Inferior parietal cortex (tissue), 1 donor: ENCODE results near the gene BCR.

Experiments
- DNase-seq: peaks from one replicate; pipeline ENCODE4 v3.0.0-alpha.2; 2016; ENCODE audit errors: extremely low spot score

Gene BCR

DNA sequence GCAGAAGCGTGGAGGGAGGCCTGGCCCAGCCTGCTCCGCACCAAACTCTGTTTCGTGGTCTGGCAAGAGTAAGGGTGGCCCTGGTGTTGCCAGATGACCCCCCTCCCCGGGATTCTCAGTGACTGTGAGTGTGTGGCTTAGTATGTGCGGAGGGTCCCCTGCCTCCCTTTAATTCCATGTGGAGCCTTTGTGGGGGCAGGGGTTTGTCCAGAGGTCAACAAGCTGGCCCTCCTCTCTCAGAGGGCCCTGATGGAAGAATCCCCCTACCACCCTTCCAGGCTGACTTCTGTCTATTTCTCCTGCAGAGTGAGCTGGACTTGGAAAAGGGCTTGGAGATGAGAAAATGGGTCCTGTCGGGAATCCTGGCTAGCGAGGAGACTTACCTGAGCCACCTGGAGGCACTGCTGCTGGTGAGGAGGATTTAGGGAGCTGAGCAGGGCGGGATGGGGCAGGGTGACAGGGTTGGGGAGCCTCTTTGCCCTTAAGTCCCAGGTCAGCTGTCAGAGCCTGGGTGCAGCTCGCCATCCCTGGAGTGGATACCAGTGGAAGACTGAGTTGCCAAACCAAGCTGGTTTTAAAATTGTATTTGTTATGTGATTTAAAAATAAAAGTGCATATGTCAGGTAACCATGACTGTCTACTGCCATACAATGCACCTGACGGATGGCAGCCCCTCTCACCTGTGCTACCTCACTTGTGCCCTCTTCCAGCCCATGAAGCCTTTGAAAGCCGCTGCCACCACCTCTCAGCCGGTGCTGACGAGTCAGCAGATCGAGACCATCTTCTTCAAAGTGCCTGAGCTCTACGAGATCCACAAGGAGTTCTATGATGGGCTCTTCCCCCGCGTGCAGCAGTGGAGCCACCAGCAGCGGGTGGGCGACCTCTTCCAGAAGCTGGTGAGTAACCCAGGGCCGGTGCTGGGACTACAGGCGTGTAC lies 80.6 kb downstream of the BCR start:
- no peak for DNase-seq

DNA sequence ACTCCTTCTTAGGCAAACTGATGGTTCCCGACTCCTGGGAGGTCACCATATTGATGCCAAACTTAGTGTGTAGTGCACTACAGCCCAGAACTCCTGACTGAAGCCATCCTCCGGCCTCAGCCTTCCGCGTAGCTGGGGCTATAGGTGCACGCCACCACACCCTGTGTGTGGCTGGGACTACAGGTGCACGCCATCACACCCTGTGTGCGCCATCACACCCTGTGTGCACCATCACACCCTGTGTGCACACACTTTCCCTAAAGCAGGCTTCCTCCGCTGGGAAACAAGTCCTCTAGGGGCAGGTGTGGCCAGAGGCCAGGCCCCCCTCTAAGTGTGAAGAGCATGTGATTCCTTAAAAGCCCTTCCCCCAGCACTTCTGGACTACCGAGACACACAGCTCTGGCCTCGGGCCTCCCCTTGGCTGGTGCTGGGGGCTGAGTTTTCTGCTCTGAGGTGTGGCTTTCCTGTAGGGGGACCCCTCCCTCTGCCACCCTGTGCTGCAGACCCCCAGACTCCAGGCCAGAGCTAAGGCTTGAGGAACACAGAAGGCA lies 81.7 kb downstream of the BCR start:
- DNase-seq = no peak

DNA sequence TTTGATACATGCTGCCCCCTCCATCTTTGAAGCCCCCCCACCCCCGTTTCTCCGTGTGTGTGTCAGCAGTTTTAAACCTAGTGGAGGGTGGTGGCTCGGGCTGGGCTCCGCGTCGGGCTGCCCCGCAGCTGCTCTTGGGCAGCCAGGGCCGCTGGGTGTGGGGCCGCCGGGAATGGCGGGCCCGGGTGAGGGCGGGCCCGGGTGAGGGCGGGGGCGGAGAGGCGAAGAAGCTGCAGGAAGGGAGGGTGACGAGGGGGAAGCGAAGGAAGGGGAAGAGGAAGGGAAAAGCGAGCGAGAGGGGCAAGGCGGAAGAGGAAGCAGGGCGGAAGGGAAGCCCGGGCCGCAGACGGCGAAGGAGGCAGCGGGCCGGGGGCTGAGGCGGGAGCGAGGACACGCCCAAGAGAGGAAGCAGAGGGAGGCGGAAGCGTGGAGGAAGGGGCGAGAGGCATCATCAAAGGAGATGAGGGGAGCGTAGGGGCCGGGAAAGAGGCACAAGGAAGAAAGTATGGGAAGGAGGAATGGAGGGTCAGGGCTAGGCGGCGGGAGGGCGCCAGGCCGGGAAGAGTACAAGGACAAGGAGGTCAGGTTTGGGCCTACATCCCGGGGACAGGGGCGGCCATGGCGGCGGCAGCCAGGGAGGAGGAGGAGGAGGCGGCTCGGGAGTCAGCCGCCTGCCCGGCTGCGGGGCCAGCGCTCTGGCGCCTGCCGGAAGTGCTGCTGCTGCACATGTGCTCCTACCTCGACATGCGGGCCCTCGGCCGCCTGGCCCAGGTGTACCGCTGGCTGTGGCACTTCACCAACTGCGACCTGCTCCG lies 82.4 kb downstream of the BCR start:
- no peak for DNase-seq

DNA sequence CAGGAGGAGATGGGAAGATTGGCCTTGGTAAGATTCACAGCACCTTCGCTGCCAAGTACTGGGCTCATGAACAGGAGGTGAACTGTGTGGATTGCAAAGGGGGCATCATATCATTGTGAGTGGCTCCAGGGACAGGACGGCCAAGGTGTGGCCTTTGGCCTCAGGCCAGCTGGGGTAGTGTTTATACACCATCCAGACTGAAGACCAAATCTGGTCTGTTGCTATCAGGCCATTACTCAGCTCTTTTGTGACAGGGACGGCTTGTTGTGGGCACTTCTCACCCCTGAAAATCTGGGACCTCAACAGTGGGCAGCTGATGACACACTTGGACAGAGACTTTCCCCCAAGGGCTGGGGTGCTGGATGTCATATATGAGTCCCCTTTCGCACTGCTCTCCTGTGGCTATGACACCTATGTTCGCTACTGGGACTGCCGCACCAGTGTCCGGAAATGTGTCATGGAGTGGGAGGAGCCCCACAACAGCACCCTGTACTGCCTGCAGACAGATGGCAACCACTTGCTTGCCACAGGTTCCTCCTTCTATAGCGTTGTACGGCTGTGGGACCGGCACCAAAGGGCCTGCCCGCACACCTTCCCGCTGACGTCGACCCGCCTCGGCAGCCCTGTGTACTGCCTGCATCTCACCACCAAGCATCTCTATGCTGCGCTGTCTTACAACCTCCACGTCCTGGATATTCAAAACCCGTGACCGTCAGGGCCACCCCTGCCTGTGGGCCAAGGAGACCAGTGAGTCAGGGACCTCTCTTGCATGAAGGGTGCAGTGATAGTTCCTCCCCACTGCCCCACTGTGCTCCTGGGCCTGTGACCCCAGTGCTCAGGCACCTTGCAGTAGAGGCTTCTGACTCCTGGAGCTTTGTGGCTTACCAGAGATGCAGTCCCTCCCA lies 83.6 kb downstream of the BCR start:
- no peak for DNase-seq

DNA sequence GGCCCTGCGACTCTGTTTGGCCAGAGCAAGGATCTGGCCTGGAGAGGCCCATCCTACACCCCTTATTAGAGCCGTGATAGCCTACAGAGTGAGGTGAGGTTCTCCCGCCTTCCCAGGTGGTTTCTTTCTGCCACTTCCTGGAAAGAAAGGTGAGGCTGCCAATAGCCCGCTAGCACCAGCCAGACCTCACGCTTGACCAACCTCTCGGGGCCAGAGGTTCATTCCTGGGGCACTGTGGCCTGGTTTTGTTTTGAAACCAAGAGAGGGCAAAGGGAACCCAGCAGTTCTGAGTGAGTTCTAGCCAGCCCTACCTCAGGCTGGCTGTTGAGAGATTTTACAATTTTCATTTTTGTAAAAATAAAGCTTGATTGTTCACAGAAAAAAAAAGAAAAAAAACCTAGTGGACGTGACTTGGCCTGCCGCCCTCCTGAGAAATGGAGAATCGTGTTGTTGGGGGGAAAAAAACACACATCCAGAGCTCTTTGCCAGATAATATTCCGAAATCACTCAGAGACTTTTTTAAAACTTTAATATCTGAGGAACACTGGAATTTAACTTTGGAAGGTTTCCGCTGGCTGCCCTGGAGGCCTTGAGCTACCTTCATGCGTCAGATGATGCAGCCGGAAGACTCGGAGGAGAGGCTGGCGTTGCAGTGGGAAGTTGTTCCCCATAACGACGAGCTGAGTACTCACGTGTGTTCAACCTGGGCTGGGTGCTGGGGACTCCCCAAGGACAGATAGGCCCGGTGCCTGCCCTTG lies 84.5 kb downstream of the BCR start:
- no peak for DNase-seq

DNA sequence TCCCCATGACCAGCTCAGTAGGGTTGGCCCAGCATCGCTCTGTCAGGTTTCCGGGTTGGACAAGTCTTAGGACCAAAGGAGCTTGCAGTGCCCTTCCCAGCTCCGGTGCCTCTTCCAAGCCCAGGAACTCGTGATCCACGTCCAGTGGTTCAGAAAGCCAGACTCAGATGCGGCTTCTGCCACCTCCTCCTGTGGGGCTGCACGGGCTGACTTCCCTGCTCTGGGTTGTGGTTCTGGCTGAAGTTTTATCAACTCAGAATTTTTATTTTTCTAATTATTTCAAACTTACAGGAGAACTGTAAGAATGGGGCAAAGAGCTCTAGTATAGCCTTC lies 85.0 kb downstream of the BCR start:
- no peak for DNase-seq

DNA sequence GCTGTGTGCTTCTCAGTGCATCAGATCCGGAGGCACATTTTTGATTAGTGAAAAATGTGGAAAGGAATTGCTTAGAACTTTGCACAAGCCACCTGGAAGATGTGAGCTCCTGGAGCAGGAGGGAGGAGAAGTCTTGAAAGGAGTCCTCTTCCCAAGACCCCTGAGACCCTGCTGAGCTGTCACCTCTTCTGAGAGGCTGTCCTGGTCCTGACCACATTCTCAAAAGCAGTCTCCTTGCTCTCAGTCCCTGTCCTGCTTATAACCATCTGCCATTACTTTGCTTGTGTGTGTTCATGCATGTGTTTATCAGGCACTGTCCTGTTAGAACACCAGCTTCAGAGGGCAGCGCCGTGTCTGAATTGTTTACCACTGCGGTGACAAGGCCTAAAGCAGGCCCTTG lies 86.5 kb downstream of the BCR start:
- DNase-seq = no peak

DNA sequence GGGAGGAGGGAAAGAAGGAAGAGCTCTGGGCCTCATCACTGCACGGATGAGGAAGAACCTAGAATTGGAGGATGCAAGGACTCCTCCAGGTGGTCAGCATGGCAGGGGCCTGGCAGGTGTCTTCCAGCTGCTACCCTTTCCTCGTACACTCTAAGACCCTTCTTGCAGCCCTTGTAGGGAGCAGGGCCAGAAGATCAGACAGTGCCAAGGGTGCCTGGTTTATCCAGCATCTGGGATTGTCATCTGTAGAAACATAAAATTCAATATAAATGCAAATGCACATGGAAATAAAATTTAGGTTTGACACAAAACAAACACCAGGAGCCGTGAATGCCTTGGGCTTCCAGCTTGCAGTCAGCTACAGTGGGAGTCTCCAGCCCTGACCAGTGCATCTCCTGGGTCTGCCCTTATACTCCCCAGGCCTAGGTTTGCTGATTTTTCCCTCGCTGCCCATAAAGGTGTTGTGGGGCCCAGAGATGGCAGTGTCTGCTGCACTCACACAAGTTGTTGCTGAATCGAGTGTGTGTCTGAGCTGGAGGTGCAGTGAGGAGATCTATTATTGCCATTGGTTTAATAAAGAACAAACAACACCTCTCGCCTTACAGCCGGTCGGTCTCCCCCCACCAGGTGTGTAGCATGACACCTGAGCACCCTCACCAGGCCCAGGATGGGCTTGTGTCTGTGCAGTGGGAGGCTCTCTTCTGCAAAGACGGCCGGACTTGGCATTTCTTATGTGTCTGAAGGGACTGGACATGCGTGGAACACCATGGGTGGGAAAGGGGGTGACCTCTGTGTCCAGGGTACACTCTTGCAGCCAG lies 87.1 kb downstream of the BCR start:
- DNase-seq = no peak

DNA sequence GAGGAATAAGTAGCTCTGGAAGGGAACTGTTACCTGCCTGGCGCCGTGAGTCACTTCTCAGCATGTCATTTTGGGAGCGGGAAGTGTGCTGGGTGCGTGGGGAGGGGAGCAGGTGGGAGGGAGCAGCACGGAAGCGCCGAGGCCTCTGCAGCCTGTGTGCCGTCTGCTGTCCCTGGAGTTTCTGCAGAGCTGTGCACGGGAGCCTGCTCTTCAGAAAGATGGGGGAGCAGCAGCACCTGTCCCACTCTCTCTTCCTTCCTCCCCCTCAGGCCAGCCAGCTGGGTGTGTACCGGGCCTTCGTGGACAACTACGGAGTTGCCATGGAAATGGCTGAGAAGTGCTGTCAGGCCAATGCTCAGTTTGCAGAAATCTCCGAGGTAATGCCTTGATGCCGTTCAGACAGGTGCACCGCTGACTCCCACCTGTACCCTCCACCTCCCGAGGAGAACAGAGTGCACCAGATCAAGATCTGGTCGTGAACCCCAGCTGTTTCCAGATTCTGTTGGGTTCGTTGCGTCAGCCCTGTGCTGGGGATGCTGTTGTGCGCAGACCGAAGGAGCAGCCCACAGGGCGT lies 87.9 kb downstream of the BCR start:
- DNase-seq = no peak

DNA sequence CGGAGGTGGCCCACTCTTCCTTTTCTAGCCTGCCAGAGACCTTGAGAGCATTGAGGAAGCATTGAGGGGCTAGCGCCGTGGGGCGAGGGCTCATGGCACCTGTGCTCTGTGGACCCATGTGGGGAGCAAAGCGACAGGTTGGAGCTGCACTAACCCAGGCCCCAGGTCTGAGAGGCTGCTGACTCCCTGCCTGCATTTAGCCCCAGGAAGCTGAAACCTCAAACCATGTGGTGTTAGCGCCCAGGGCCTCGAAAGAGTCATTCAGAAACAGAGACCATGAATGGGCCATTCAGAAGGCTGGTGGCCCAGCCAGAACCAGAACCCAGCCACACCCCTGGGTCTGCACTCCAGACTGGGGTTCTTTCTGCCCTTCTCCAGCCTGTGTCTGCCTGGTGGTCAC lies 88.6 kb downstream of the BCR start:
- no peak for DNase-seq

DNA sequence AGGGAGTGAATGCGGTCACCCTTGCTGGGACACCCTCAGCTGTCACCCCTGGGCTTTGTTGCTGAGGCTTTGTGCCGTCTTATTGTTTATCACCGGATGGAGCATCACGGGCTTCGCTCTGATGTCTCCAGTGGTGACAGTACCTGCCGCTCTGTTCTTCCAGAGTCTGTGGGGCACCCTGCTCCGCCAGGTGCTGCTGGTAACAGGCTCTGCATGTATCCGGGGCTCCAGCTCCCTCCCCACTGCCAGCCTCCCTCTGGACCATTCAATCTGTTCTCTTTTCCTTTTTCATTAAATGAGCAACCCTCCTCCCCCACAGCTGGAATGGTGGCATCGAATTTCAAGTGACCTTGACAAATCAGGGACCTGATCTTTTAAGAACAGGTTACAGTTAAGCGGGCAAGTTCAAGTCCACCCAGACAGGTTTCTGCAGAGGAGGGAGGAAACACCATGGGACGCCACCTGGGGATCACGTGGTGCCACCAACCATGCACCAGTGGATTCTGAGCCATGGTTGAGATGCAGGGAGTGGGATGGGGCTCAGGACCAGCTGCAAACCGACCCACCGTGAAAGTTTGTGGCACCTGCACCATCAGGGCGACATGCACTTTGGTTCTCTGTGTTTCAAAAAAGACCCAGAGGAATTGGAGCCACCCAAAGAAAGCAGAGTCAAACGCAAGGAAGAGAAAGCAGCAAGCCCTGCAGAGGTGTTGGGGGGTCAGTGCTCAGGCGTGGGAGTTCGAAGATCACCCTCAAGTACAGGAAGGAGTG lies 89.3 kb downstream of the BCR start:
- no peak for DNase-seq

DNA sequence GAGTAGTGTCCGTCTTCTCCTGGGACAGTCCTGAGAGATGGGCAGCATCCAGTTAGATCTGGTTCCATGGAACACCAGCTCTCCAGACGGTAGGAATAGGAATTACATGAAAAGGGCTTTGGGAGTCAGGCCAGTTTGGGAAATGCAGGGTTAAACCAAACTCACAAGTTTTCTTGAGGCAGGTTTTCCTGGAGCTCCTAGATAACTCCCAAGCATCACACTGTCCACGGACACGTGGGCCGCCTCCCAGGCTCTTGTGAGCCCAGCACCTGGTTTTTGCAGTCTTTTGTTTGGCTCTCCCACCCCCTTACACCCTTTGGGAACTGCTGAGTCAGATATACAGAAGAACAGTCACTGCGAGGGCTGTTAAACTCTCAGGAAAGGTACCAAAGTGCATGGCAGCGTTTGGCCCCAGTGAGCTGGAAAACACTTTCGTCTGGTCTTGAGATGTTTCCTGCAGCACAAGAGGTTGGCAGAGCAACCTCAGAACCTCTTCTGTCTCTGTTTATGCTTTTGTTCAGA lies 90.0 kb downstream of the BCR start:
- no peak for DNase-seq

DNA sequence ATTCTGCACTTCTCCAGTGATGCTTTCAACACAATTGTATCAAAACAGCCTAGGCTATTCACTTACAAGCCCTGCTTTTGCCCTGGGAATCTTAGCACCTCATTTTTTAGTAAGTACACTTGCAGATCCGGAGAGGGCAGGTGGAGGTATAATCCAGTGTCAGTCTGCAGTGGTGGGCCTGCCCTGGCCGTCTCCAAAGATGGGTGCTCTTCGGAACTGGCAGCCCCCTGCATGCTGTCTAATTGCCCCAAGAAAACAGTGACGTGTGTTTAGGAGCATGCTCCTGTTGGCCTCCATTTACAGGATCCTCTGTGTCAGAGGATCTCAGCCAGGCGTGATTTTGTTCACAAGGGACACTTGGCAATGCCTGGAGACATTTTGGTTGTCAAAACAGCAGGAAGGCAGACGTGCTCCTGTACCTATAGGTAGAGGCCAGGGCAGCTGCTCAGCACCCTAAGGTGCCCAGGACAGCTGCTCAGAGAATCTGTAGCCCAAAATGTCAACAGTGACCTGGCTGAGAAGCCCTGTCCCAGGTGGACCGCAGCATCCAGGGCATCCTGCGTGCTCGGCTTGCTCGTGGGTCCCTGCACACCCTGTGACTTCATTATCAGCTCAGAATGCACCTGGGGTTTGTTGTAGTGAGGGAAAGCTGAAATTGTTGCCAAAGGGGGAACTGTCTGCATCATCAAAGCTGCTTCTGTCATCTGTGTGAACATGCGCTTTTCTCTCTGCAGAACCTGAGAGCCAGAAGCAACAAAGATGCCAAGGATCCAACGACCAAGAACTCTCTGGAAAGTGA lies 90.7 kb downstream of the BCR start:
- no peak for DNase-seq

DNA sequence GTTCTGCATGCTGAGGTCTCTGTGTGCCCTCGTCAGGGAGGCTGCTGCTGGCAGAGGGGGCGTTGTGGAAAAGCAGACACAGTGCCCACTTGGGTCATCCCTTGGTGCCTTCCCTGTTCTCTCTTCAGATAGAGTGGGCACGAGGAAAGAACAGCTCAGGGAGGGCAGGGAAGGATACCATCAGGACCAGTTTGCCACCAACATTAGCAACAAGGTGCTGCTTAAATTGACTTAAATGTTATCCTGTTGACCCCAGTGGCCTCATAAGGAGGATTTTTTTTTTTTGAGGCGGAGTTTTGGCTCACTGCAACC lies 91.2 kb downstream of the BCR start:
- no peak for DNase-seq

DNA sequence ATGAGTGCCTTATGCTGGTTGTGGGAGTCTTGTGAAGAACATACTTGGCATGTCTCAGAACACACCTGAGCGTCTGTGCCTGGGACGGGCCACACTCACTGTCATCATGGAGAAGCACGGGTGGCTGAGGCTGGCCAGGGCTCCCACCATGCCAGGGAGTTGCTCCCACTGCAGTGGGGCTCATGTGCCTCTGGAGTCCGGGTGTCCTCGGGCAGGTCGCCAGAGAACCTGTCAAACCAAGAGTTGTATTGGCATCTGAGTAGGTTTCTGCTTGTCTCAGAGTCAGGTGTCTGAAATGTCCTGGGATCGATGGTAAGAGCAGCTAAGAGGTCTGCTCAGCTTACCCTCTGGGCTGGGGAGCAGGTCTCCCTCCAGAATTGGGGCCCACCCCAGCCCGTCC lies 92.1 kb downstream of the BCR start:
- DNase-seq = no peak

DNA sequence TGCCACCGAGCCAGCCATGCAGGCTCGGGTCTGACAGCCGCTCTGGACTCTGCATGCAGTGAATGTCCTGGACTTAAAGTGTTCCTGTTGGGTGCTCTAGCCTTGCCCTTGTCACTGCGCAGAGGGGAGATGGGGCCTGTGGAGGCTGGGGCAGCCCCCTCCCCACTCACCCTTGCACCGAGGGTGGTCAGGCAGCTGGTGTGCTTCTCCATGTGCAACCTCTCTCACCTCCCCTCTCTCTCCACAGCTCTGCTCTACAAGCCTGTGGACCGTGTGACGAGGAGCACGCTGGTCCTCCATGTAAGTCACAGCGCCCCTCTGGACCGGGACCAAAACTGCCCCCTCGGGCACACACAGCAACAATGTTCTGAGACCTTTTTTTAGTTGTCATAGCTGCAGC lies 92.5 kb downstream of the BCR start:
- no peak for DNase-seq

DNA sequence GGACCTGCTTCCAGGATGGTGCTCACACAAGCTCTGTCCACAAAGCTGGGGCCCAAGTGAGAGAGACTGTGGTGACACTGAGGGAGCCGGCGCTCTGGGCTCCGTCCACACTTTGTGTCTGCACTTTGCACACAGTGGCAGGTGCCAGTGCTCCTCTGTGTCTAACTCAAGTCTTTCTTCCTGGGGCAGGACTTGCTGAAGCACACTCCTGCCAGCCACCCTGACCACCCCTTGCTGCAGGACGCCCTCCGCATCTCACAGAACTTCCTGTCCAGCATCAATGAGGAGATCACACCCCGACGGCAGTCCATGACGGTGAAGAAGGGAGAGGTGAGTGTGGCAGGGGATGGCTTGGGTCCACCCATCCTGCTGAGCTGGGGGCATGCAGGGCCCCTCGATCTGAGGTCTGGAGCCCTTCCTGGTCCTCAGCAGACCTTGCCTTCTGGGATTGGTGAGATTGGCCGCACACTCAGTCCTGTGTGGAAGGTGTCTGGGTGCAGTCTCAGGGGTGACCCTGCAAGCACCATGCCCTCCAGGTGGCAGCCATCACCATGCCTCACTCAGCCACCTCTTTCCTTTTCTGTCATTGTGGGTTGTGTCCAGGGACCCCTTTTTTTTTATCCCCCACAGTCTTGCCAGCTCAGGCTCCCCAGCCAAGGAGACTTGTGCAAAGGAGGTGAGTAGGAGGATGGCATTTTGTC lies 93.3 kb downstream of the BCR start:
- DNase-seq = no peak

DNA sequence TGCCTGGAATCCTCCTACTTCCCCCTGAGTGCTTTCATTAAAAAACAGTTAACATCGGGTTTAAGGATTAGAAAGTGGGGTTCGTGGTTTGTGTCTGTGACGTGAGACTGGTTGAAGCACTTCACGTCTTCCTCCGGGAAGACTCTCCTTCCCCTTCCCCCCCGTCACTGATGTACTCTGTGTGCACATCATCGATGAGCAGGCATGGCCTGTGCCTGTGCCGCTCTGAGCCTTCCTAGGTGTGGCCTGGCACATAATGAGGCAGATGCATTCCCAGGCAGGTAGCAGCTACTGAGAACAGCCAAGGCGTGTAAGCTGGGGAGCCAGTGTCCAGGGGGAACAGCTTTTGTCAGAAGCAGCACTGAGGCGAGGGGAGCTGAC lies 93.8 kb downstream of the BCR start:
- DNase-seq = no peak
